HCT116 (cell line): ENCODE results near the gene YIPF2. TPM values are rescaled to one million over a fixed set of nuclear protein-coding genes. Genes with fewer than 3 reads are reported as not detected.

Experiments
- ATAC-seq: fragments of 200-7000 bp; cut with Tn5 transposase; 2 replicates; pipeline ENCODE4 v1.9.1; 2020; ENCODE audit warnings: mild to moderate bottlenecking, moderate library complexity
- BruUV-seq: library from RNA; stranded (reverse); fragments of 400-500 nt; replicated peaks from 2 replicates; lab custom pipeline; 2021; lab: Mats Ljungman, UMichigan
- CTCF ChIA-PET: fragments of 300-600 bp; sonication (Branson Sonifier 250); formaldehyde crosslinking; loops from one replicate; lab custom pipeline; 2021; ENCODE audit warnings: antibody characterized with exemption; lab: Charles Lee
- POLR2A ChIA-PET: fragments of 300-600, 350-600 bp; sonication (Branson Sonifier 250); formaldehyde crosslinking; loops from one replicate; lab custom pipeline; 2021; ENCODE audit warnings: antibody characterized with exemption; lab: Charles Lee
- RAD21 ChIA-PET, 2 experiments: fragments of 300-600 bp; sonication (Branson Sonifier 250); formaldehyde crosslinking; loops; one replicate each; lab custom pipeline; 2023; ENCODE audit warnings: low total read pairs in 2 of 2; ENCODE audit not compliant: uncharacterized antibody in 2 of 2, unreplicated experiment in 2 of 2, low non-redundant PET in 1 of 2; lab: Charles Lee
- DNase-seq: peaks from one replicate; pipeline ENCODE4 v3.0.0-alpha.2; 2010; ENCODE audit warnings: low read depth, low spot score
- H2AFZ ChIP-seq: fragments of 200-600 bp; shearing (Covaris generic), sonication (generic); 2 replicates; pipeline ENCODE4 v1.6.1; 2017; ENCODE audit warnings: low read depth, mixed run types, mixed read lengths, antibody characterized with exemption, low read length; ENCODE audit not compliant: poor library complexity, severe bottlenecking
- H3K27ac ChIP-seq: 2 replicates; pipeline ENCODE4 v1.5.1; 2012; ENCODE audit warnings: low read depth, low read length
- H3K27me3 ChIP-seq: fragments of 200-600 bp; sonication (generic); 2 replicates; pipeline ENCODE4 v1.6.1; 2016; ENCODE audit warnings: mixed run types, low read length, mixed read lengths; ENCODE audit not compliant: insufficient read depth
- H3K36me3 ChIP-seq, 2 experiments: fragments of 200-500 bp in 1 of 2; fragments of 200-600 bp in 1 of 2; sonication (Bioruptor generic) in 1 of 2; sonication (generic) in 1 of 2; 2 replicates each; pipeline versions ENCODE4 v1.5.1 to v1.6.1; 2014 to 2016; ENCODE audit warnings: low read length in 2 of 2, inconsistent platforms in 1 of 2, mixed read lengths in 1 of 2, mixed run types in 1 of 2; ENCODE audit not compliant: insufficient read depth in 2 of 2, control insufficient read depth in 1 of 2
- H3K4me1 ChIP-seq, 2 experiments: fragments of 200-600 bp in 1 of 2; sonication (generic) in 1 of 2; 2 replicates each; pipeline versions ENCODE4 v1.5.1 to v1.6.1; 2012 to 2017; ENCODE audit warnings: low read length in 2 of 2, inconsistent platforms in 1 of 2, mild to moderate bottlenecking in 1 of 2, mixed read lengths in 1 of 2, mixed run types in 1 of 2, moderate library complexity in 1 of 2; ENCODE audit not compliant: insufficient read depth in 2 of 2, control insufficient read depth in 1 of 2
- H3K4me2 ChIP-seq: fragments of 200-600 bp; sonication (generic); 2 replicates; pipeline ENCODE4 v1.6.1; 2017; ENCODE audit warnings: mixed run types, low read length, mixed read lengths
- H3K4me3 ChIP-seq, 2 experiments: fragments of 200-600 bp in 1 of 2; sonication (generic) in 1 of 2; replicated peaks in 1 of 2; 2 replicates each; pipeline ENCODE4 v1.5.1; 2011 to 2016; ENCODE audit warnings: low read length in 2 of 2, control low read depth in 1 of 2, low read depth in 1 of 2, mild to moderate bottlenecking in 1 of 2, mixed read lengths in 1 of 2, mixed run types in 1 of 2
- H3K79me2 ChIP-seq: fragments of 200-600 bp; sonication (generic); 2 replicates; pipeline ENCODE4 v1.6.1; 2017; ENCODE audit warnings: mild to moderate bottlenecking, mixed run types, low read length, moderate library complexity, mixed read lengths; ENCODE audit not compliant: insufficient read depth
- H3K9ac ChIP-seq: fragments of 200-600 bp; sonication (generic); 2 replicates; pipeline ENCODE4 v1.6.1; 2016; ENCODE audit warnings: low read length, mixed read lengths
- H3K9me2 ChIP-seq: fragments of 200-600 bp; sonication (generic), shearing (Covaris generic); 2 replicates; pipeline ENCODE4 v1.6.1; 2017; ENCODE audit warnings: mixed run types, mild to moderate bottlenecking, moderate library complexity; ENCODE audit not compliant: insufficient read depth
- H3K9me3 ChIP-seq, 2 experiments: fragments of 200-500 bp in 1 of 2; fragments of 200-600 bp in 1 of 2; sonication (Bioruptor generic) in 1 of 2; sonication (generic) in 1 of 2; 2 replicates each; pipeline ENCODE4 v1.6.1; 2014 to 2017; ENCODE audit warnings: low read length in 2 of 2, mixed read lengths in 2 of 2, inconsistent platforms in 1 of 2, low read depth in 1 of 2, mild to moderate bottlenecking in 1 of 2, mixed run types in 1 of 2, moderate library complexity in 1 of 2; ENCODE audit not compliant: control insufficient read depth in 1 of 2, insufficient read depth in 1 of 2
- H4K20me1 ChIP-seq: fragments of 200-600 bp; sonication (generic), shearing (Covaris generic); 2 replicates; pipeline ENCODE4 v1.6.1; 2017; ENCODE audit warnings: mixed run types, mild to moderate bottlenecking, moderate library complexity; ENCODE audit not compliant: insufficient read depth
- CBX3 ChIP-seq: IDR thresholded peaks from 2 replicates; pipeline ENCODE4 v1.6.1; 2012; ENCODE audit warnings: low read depth
- EZH2 ChIP-seq: fragments of 200-600 bp; sonication (generic); IDR thresholded peaks from 2 replicates; pipeline ENCODE4 v1.6.1; 2017; ENCODE audit warnings: antibody characterized with exemption, mixed run types
- POLR2A ChIP-seq: IDR thresholded peaks from 2 replicates; pipeline ENCODE4 v1.7.0; 2011; ENCODE audit warnings: borderline replicate concordance; ENCODE audit not compliant: insufficient read depth, insufficient read length; ENCODE audit errors: extremely low read depth
- POLR2AphosphoS5 ChIP-seq: IDR thresholded peaks from 2 replicates; pipeline ENCODE4 v1.6.1; 2011; ENCODE audit warnings: mild to moderate bottlenecking, low read depth, low read length, moderate library complexity
- RAD21 ChIP-seq: IDR thresholded peaks from 2 replicates; pipeline ENCODE4 v1.6.1; 2012; ENCODE audit warnings: low read depth, mild to moderate bottlenecking
- SIN3A ChIP-seq: IDR thresholded peaks from 2 replicates; pipeline ENCODE4 v1.6.1; 2012; ENCODE audit warnings: low read depth
- SP1 ChIP-seq: IDR thresholded peaks from 2 replicates; pipeline ENCODE4 v1.6.1; 2012; ENCODE audit warnings: low read depth
- SRF ChIP-seq: IDR thresholded peaks from 2 replicates; pipeline ENCODE4 v1.6.1; 2012; ENCODE audit warnings: low read depth
- TCF7L2 ChIP-seq: IDR thresholded peaks from 2 replicates; pipeline ENCODE4 v1.7.0; 2011; ENCODE audit warnings: borderline replicate concordance, inconsistent platforms; ENCODE audit not compliant: insufficient read depth, insufficient read length; ENCODE audit errors: extremely low read depth
- YY1 ChIP-seq: IDR thresholded peaks from 2 replicates; pipeline ENCODE4 v1.6.1; 2011; ENCODE audit warnings: low read length, low read depth, moderate library complexity, mild to moderate bottlenecking; ENCODE audit not compliant: insufficient replicate concordance; ENCODE audit errors: extremely low read depth
- ZFX ChIP-seq: fragments of 450-650 bp; IDR thresholded peaks from 2 replicates; pipeline ENCODE4 v1.6.1; 2017
- ZNF274 ChIP-seq: fragments of 200-500 bp; sonication (Bioruptor generic); IDR thresholded peaks from 2 replicates; pipeline ENCODE4 v1.6.1; 2014; ENCODE audit warnings: mild to moderate bottlenecking, low read depth, low read length, inconsistent platforms
- intact Hi-C: fragments of 100-400 bp; cut with micrococcal nuclease; formaldehyde crosslinking; loops from 2 replicates; pipeline ENCODE4 v1.10.0; 2022
- total RNA-seq: library from RNA; stranded (reverse); gene quantifications from one replicate; pipeline ENCODE4 v1.2.1, GENCODE V29; 2021; ENCODE audit not compliant: unreplicated experiment
- TF ChIP-seq, protein P1 (sequence below): IDR thresholded peaks from 2 replicates; pipeline ENCODE4 v1.6.1; 2012

The YIPF2 gene
- total RNA-seq, 1 experiment from 2014 or later = 44.7 TPM

DNA sequence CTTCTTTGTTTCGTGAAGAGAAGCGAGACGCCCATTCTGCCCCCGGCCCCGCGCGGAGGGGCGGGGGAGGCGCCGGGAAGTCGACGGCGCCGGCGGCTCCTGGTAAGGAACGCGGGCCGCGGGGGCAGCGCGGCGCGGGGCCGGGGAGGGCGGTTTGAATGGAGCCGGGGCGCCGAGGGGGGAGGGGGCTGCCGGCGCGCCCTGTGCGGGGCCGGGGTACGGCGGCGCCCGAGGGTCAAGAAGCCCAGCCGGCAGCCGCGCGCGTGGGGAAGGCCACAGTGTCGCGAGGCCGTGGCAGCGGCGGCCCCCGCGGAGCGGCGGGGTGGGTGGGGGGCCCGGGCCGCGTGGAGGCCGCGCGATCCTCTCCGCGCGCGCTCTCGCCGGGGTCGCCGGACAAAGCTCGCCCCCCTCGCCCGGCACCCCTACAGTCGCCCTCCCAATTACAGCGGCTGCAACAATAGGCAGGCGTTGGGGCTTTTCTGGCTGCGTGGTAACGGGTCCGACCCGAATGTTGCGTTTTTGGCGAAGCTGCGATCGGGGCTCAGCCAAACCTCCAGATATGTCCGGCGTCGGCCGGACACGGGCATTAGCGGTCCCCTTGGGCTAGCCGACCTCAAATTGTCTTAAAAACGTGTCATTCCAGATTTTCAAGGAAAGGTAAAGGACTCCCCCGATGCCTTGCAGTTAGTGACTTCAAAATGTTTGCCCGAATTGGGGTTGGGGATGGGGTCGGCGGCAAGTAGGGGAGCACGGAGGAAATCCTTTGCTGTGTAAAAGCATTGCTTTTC is 32.8 kb upstream of the YIPF2 start:
- ChIA-PET CTCF (interaction anchor here (0.6 kb wide), 1 partner anchor 522 kb away, joined by 3 read pairs; no protein-coding TSS in a partner anchor), RAD21 (no interaction called here), POLR2A (interaction anchor here (0.6 to 1.1 kb wide), 2 partner anchors 19 to 22 kb away, joined by 3 to 7 read pairs; no protein-coding TSS in a partner anchor)
- BruUV-seq = no TSS peak
- no peaks in the 10 kb centered on the region for H3K27me3 ChIP-seq
- H3K27ac ChIP-seq = peak overlapping the region; percentile 74
- H3K79me2 ChIP-seq = peaks cover 50% of the 10 kb centered on the region
- intact Hi-C loops = no loop called here
- H3K9ac ChIP-seq = peak overlapping the region; percentile 89
- ATAC-seq (peak; percentile 49), DNase-seq (no peak)
- H4K20me1 ChIP-seq = peaks cover 9% of the 10 kb centered on the region; the same call in 1 of the 2 replicates
- peak overlapping the region; percentile 66 to 83 for H3K4me3 ChIP-seq
- peaks cover 3 to 6% of the 10 kb centered on the region in 2 experiments; a peak in 2 of 4 replicates for H3K36me3 ChIP-seq
- H2AFZ ChIP-seq = no peak overlapping the region
- TF ChIP-seq POLR2AphosphoS5 = 0 out of 2 replicates have a peak, but pooled peaks have one; percentile 4
- TF ChIP-seq TCF7L2 = no peak
- TF ChIP-seq SRF = no peak
- peak overlapping the region; percentile 80 for H3K4me2 ChIP-seq
- no peaks in the 10 kb centered on the region for H3K9me3 ChIP-seq
- H3K4me1 ChIP-seq = peaks cover 14 to 39% of the 10 kb centered on the region in 2 experiments; a peak in 3 of 4 replicates
- H3K9me2 ChIP-seq = no peaks in the 10 kb centered on the region

DNA sequence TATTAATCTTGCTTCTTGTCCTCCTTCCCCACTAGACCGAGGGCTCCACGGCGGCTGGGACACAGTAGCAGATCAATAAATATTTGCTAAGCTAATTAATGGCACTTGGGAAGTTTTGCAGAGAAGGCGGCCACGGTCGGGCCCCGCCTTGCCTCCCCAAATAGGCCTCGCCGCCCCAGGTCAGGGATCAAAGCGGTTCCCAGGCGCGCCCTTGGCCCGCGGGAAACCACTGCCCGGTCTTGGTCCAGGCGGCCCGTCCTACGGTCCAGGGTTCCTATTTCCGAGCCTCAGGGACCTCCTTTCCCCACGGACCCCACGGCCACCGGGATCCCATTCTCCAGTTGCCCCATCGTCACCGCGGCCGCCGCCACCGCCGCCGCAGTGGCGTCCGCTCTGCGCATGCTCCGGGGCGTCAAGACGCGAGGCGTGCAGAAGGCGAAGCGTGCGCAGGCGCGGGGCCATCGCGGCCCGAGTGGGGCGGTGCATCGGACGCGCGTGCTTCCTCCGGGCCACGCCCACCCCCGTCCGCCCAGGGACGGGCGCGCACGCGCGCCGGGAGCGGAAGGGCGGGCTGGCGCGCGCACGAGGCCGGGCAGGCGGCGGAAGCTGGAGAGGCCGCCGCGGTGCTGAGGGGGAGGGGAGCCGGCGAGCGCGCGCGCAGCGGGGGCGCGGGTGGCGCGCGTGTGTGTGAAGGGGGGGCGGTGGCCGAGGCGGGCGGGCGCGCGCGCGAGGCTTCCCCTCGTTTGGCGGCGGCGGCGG is 32.1 kb upstream of the YIPF2 start, which contains the start of gene SMARCA4:
Gene SMARCA4 (plus strand): TSS at position 717 of the 759 bp plus-strand sequence. CDS start 23,122 bp downstream, outside the sequence.
- no peak within 1 kb of the TSS for H2AFZ ChIP-seq
- H3K27me3 ChIP-seq = no peaks in the 10 kb centered on the region
- DNase-seq = peak; percentile 90
- H3K4me1 ChIP-seq = peaks cover 14 to 38% of the 10 kb centered on the region in 2 experiments; a peak in 3 of 4 replicates
- TF ChIP-seq ZFX (peak; percentile 99), SP1 (no peak), YY1 (peak; percentile 52), POLR2A (peak; percentile 88), EZH2 (no peak), CBX3 (0 out of 2 replicates have a peak, but pooled peaks have one; percentile 65), TCF7L2 (peak; percentile 82), SIN3A (peak; percentile 69; the same call in 1 of the 2 replicates), ZNF274 (no peak), POLR2AphosphoS5 (peak; percentile 89), RAD21 (no peak)
- TF ChIP-seq, protein P1, sequence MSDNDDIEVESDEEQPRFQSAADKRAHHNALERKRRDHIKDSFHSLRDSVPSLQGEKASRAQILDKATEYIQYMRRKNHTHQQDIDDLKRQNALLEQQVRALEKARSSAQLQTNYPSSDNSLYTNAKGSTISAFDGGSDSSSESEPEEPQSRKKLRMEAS = peak; percentile 95
- peaks cover 43% of the 10 kb centered on the region for H3K79me2 ChIP-seq
- no peaks in the 10 kb centered on the region for H3K9me2 ChIP-seq
- peaks cover 7% of the 10 kb centered on the region; the same call in 1 of the 2 replicates for H4K20me1 ChIP-seq
- H3K36me3 ChIP-seq = peaks cover 3 to 6% of the 10 kb centered on the region in 2 experiments; a peak in 2 of 4 replicates
- CTCF ChIA-PET = interaction anchor here (1.8 kb wide), 1 partner anchor 24 kb away, joined by 4 read pairs; no protein-coding TSS in a partner anchor
- TSS peak; percentile 95 for BruUV-seq
- no peaks in the 10 kb centered on the region for H3K9me3 ChIP-seq
- RAD21 ChIA-PET = no interaction called here
- intact Hi-C loops = no loop called here
- ATAC-seq = peak; percentile 87
- POLR2A ChIA-PET = interaction anchor here (0.6 to 1.1 kb wide), 2 partner anchors 18 to 21 kb away, joined by 3 to 7 read pairs; no protein-coding TSS in a partner anchor
- peak within 1 kb of the TSS; percentile 74 for H3K27ac ChIP-seq
- peak within 1 kb of the TSS; percentile 75 to 83 for H3K4me3 ChIP-seq
- peak within 1 kb of the TSS; percentile 91 for H3K9ac ChIP-seq
- peak within 1 kb of the TSS; percentile 91 for H3K4me2 ChIP-seq
